ENCODE results near the gene CCT8. TPM values are rescaled to one million over a fixed set of nuclear protein-coding genes. Genes with fewer than 3 reads are reported as not detected.

The CCT8 gene
- total RNA-seq, 2 experiments from 2014 or later, result 465 to 572 TPM

GRCh38 chr21:29096218-29097015 lies 23.0 kb upstream of the CCT8 start:
- H3K9me3 Mint-ChIP-seq (ENCODE audit: low read depth), result no peaks in the 10 kb centered on the region

DNA sequence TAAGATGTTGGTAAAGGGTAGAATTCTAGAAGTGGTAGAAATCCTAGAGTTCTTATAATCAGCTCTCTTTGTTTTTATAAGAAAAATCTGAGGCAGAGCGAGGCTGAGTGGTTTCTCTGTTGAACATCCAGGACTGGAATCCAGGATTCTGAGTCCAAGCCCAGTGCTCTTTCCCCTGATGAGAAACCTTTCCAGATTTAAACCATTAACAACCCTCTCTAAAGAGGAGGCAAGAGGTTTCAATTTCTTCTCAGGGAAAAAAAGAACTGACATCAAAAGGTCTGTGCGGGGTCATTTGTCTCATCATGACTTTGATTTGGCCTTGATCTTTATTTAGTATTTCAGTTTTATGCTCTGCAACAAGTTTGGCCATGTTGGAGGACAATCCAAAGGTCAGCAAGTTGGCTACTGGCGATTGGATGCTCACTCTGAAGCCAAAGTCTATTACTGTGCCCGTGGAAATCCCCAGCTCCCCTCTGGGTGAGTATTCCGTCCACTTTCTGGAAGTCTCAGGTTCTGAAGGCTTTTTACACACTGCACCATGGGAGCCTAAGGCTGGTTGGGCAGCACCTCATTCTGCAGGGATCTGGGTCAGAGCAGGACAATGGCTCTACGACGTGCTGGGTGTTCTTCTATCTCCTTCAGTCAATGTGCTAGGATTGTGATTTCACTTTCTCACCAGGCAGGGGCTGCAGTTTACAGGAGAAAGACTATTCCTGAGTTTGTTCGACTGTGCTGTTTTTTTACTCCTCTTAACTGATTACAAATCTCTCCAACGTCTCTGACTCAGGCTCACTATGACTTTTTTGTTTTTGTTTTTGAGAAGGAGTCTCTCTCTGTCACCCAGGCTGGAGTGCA lies 18.9 kb upstream of the CCT8 start:
- intact Hi-C loops (cut with DNase I, micrococcal nuclease), result loop anchor here (5.0 to 10.0 kb wide), 5 partner anchors 65 to 565 kb away; no protein-coding TSS in a partner anchor

More at GRCh38 chr21:29096218-29097015, 23.0 kb upstream of the CCT8 start:
- H3K27me3 Mint-ChIP-seq, result no peaks in the 10 kb centered on the region
- ATAC-seq (no peak), DNase-seq (no peak)
- peaks cover 9% of the 10 kb centered on the region for H3K4me1 Mint-ChIP-seq
- H3K36me3 Mint-ChIP-seq (ENCODE audit: low read depth), result peaks cover 2% of the 10 kb centered on the region
- H3K4me3 Mint-ChIP-seq, result no peak overlapping the region
- ChIA-PET CTCF (interaction anchor here (1.2 kb wide), 1 partner anchor 9 kb away, joined by 4 read pairs; no protein-coding TSS in a partner anchor), POLR2A (no interaction called here)
- intact Hi-C loops (cut with DNase I, micrococcal nuclease), result loop anchor here in 1 of 2 experiments (10.0 kb wide), 1 partner anchor 98 kb away; no protein-coding TSS in a partner anchor
- H3K27ac Mint-ChIP-seq, result no peak overlapping the region

DNA sequence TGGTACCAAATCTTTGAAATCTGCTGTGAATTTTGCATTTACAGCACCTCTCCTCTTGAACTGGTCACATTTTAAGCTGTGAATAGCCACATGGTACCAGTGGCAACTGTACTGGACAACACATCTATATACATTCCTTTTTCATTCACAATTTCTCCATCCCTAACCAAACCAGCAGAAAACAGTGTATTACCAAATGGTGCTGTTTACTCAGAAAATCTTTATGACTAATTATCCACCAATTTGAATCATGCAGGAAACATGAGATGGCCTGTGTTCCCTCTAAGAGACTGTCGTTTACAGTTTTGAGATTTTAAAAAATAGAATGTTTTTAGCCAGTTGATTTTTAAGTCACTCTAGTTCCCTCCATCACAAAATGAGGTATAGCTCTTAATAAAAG lies 17.6 kb upstream of the CCT8 start:
- POLR2A ChIA-PET, result no interaction called here
- Mint-ChIP-seq H3K36me3 (ENCODE audit: low read depth) (peaks cover 2% of the 10 kb centered on the region), H3K4me1 (peaks cover 17% of the 10 kb centered on the region), H3K27ac (no peak overlapping the region), H3K9me3 (ENCODE audit: low read depth) (no peaks in the 10 kb centered on the region), H3K27me3 (no peaks in the 10 kb centered on the region), H3K4me3 (no peak overlapping the region)
- CTCF ChIA-PET, result interaction anchor here (0.7 to 4.8 kb wide), 6 partner anchors 17 to 285 kb away, joined by 3 to 23 read pairs (median 4); no protein-coding TSS in a partner anchor
- intact Hi-C loops (cut with DNase I, micrococcal nuclease), result loop anchor here (1.0 to 10.0 kb wide), 9 partner anchors 66 to 758 kb away; partner anchors contain the start of gene BACH1 (in 2 of the 2)
- DNase-seq (no peak), ATAC-seq (peak; percentile 71)

More for the DNA sequence above, 18.9 kb upstream of the CCT8 start:
- H3K36me3 Mint-ChIP-seq (ENCODE audit: low read depth), result peaks cover 2% of the 10 kb centered on the region
- POLR2A ChIA-PET, result no interaction called here
- H3K27ac Mint-ChIP-seq, result peak overlapping the region; percentile 59
- no peaks in the 10 kb centered on the region for H3K27me3 Mint-ChIP-seq
- peaks cover 17% of the 10 kb centered on the region for H3K4me1 Mint-ChIP-seq
- no peak overlapping the region for H3K4me3 Mint-ChIP-seq
- CTCF ChIA-PET, result interaction anchor here (0.9 to 2.3 kb wide), 9 partner anchors 10 to 284 kb away, joined by 3 to 6 read pairs (median 4); no protein-coding TSS in a partner anchor
- DNase-seq (no peak), ATAC-seq (peak; percentile 60)
- H3K9me3 Mint-ChIP-seq (ENCODE audit: low read depth), result no peaks in the 10 kb centered on the region

- POLR2A ChIA-PET, result no interaction called here
- H3K4me3 Mint-ChIP-seq, result no peak overlapping the region
- peaks cover 21% of the 10 kb centered on the region for H3K4me1 Mint-ChIP-seq
- no peaks in the 10 kb centered on the region for H3K9me3 Mint-ChIP-seq (ENCODE audit: low read depth)
- no peak for ATAC-seq
- H3K27ac Mint-ChIP-seq, result no peak overlapping the region
- intact Hi-C loops (cut with DNase I, micrococcal nuclease), result no loop called here
- no peak for DNase-seq
- CTCF ChIA-PET, result interaction anchor here (0.7 to 1.0 kb wide), 3 partner anchors 287 to 381 kb away, joined by 3 to 6 read pairs (median 3); no protein-coding TSS in a partner anchor
- H3K36me3 Mint-ChIP-seq (ENCODE audit: low read depth), result no peaks in the 10 kb centered on the region
- no peaks in the 10 kb centered on the region for H3K27me3 Mint-ChIP-seq
Observed at GRCh38 chr21:29085106-29085752, 11.8 kb upstream of the CCT8 start.

- DNase-seq (no peak), ATAC-seq (no peak)
- no peaks in the 10 kb centered on the region for H3K9me3 Mint-ChIP-seq (ENCODE audit: low read depth)
- H3K36me3 Mint-ChIP-seq (ENCODE audit: low read depth), result no peaks in the 10 kb centered on the region
- intact Hi-C loops (cut with DNase I, micrococcal nuclease), result no loop called here
- ChIA-PET POLR2A (no interaction called here), CTCF (no interaction called here)
- no peak overlapping the region for H3K27ac Mint-ChIP-seq
- H3K4me1 Mint-ChIP-seq, result peaks cover 29% of the 10 kb centered on the region
- no peaks in the 10 kb centered on the region for H3K27me3 Mint-ChIP-seq
- H3K4me3 Mint-ChIP-seq, result no peak overlapping the region
Observed at GRCh38 chr21:29084372-29084771, 10.9 kb upstream of the CCT8 start.

DNA sequence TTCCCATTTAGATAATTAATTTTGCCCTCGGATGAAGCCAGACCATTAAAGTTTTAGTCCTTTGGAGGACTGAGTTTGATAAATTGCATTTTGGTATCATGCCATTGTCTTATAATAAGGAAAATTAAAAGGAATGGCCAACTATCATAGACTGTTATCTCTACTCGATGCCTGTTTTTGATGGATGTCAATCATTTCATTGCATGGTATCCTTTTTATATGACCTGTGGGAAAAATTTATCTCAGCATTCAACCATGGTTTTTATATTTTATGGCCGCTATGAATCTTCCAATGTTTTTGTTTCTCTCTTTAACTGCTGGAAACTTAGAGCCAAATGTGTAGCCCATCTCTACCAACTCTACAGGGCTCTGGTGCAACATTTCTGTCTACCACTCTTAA lies 9.9 kb upstream of the CCT8 start:
- no peak for DNase-seq
- Mint-ChIP-seq H3K4me3 (no peak overlapping the region), H3K9me3 (ENCODE audit: low read depth) (no peaks in the 10 kb centered on the region), H3K4me1 (peaks cover 40% of the 10 kb centered on the region), H3K27ac (no peak overlapping the region), H3K36me3 (ENCODE audit: low read depth) (peaks cover 5% of the 10 kb centered on the region), H3K27me3 (no peaks in the 10 kb centered on the region)
- POLR2A ChIA-PET, result no interaction called here
- intact Hi-C loops (cut with DNase I, micrococcal nuclease), result no loop called here
- CTCF ChIA-PET, result interaction anchor here (1.4 to 2.1 kb wide), 2 partner anchors 11 to 278 kb away, joined by 4 to 5 read pairs; no protein-coding TSS in a partner anchor
- no peak for ATAC-seq

DNA sequence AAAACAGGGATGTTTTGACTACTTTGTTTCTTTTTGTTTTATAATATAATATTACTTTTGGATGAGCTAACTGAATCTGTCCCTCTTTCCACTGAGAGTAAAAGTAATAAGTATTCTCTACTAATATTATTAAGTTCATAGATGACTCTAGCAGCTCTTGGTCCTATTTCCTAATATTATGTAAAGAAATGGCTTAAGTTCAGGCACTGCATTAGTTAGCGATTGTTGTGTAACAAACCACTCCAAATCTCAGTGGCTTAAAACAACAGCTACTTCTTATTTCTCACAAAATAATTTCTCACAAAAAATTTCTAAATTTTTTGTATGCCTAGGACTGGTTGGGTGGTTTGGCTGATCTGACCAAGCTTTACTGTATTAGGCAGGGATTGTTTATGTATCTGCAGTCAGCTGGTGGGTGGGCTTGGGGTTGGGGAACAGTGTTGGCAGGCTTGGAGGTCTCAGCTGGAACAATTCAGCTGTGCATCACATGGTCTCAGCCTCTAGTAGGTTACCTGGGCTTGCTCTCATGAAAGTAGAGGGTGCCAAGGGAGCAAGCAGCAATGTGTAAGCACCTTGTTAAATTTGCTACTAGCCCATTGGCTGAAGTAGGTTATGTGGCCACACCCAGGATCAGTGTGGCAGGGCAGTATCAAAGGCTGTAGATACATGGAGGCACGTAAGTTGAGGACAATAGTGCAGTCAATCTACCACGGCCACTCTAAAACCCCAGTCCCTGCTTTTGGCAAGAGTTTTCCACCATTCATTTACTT lies 8.8 kb upstream of the CCT8 start:
- POLR2A ChIA-PET, result interaction anchor here (0.6 to 0.8 kb wide), 2 partner anchors 9 to 218 kb away, joined by 3 to 4 read pairs; partner anchors contain the start of gene CCT8
- H3K27me3 Mint-ChIP-seq, result no peaks in the 10 kb centered on the region
- no peak overlapping the region for H3K27ac Mint-ChIP-seq
- no peak overlapping the region for H3K4me3 Mint-ChIP-seq
- ATAC-seq, result no peak
- intact Hi-C loops (cut with DNase I, micrococcal nuclease), result no loop called here
- H3K4me1 Mint-ChIP-seq, result peaks cover 41% of the 10 kb centered on the region
- no peak for DNase-seq
- H3K9me3 Mint-ChIP-seq (ENCODE audit: low read depth), result no peaks in the 10 kb centered on the region
- peaks cover 5% of the 10 kb centered on the region for H3K36me3 Mint-ChIP-seq (ENCODE audit: low read depth)
- CTCF ChIA-PET, result interaction anchor here (0.9 to 2.1 kb wide), 5 partner anchors 10 to 294 kb away, joined by 3 to 6 read pairs (median 4); no protein-coding TSS in a partner anchor

GRCh38 chr21:29080454-29080941 lies 7.0 kb upstream of the CCT8 start:
- intact Hi-C loops (cut with DNase I, micrococcal nuclease), result no loop called here
- DNase-seq (no peak), ATAC-seq (no peak)
- Mint-ChIP-seq H3K4me3 (peak overlapping the region; percentile 14), H3K9me3 (ENCODE audit: low read depth) (no peaks in the 10 kb centered on the region), H3K27me3 (no peaks in the 10 kb centered on the region), H3K4me1 (peaks cover 55% of the 10 kb centered on the region), H3K27ac (peak overlapping the region; percentile 85), H3K36me3 (ENCODE audit: low read depth) (peaks cover 7% of the 10 kb centered on the region)
- CTCF ChIA-PET, result interaction anchor here (0.6 kb wide), 1 partner anchor 12 kb away, joined by 3 read pairs; no protein-coding TSS in a partner anchor
- POLR2A ChIA-PET, result no interaction called here

- Mint-ChIP-seq H3K36me3 (ENCODE audit: low read depth) (peaks cover 7% of the 10 kb centered on the region), H3K9me3 (ENCODE audit: low read depth) (no peaks in the 10 kb centered on the region), H3K4me1 (peaks cover 59% of the 10 kb centered on the region), H3K27me3 (no peaks in the 10 kb centered on the region), H3K4me3 (peak overlapping the region; percentile 80), H3K27ac (peak overlapping the region; percentile 85)
- POLR2A ChIA-PET, result no interaction called here
- DNase-seq (peak; percentile 61), ATAC-seq (peak; percentile 62)
- intact Hi-C loops (cut with DNase I, micrococcal nuclease), result loop anchor here in 1 of 2 experiments (2.0 to 5.0 kb wide), 3 partner anchors 194 to 358 kb away; a partner anchor contains a TSS
- CTCF ChIA-PET, result interaction anchor here (0.6 to 1.2 kb wide), 4 partner anchors 10 to 292 kb away, joined by 3 to 4 read pairs (median 3); no protein-coding TSS in a partner anchor
Observed at GRCh38 chr21:29078869-29079767, 5.7 kb upstream of the CCT8 start.

Data from activated CD4-positive, alpha-beta T cell treated with anti-CD3 and anti-CD28 coated beads for 36 hours (primary cell).